GM18511 (cell line): ENCODE data around the gene REXO4.
"Not testable (repeated sequence)": the region's sequence is repeated elsewhere in the genome, so short reads cannot be mapped to it uniquely, and the experiment has no call there.

Source experiments
- ATAC-seq: cut with Tn5 transposase; IDR thresholded peaks from one replicate; pipeline ENCODE4 v1.9.1; 2021; ENCODE audit warnings: mild to moderate bottlenecking, moderate library complexity; ENCODE audit not compliant: unreplicated experiment

REXO4 gene

GRCh38 chr9:133451865-133452264, 34.1 kb upstream of the REXO4 start:
- not testable (repeated sequence) for ATAC-seq

- no peak for ATAC-seq
Observed at GRCh38 chr9:133449760-133450159, 31.9 kb upstream of the REXO4 start.

GRCh38 chr9:133448487-133448972, 30.7 kb upstream of the REXO4 start:
- no peak for ATAC-seq

GRCh38 chr9:133445293-133445969, 27.6 kb upstream of the REXO4 start:
- no peak for ATAC-seq

- no peak for ATAC-seq
Observed at GRCh38 chr9:133443982-133444381, 26.2 kb upstream of the REXO4 start.

- ATAC-seq: no peak
Observed at GRCh38 chr9:133443248-133443647, 25.4 kb upstream of the REXO4 start.

- ATAC-seq: no peak
Observed at GRCh38 chr9:133441571-133441970, 23.8 kb upstream of the REXO4 start.

GRCh38 chr9:133440874-133441273, 23.1 kb upstream of the REXO4 start:
- ATAC-seq: peak; percentile 68

GRCh38 chr9:133439337-133439736, 21.5 kb upstream of the REXO4 start:
- no peak for ATAC-seq

- ATAC-seq: no peak
Observed at GRCh38 chr9:133437753-133438531, 20.1 kb upstream of the REXO4 start.

GRCh38 chr9:133436681-133437080, 18.9 kb upstream of the REXO4 start:
- ATAC-seq: no peak

GRCh38 chr9:133433351-133433843, 15.6 kb upstream of the REXO4 start:
- ATAC-seq: no peak

- ATAC-seq: no peak
Observed at GRCh38 chr9:133430244-133430643, 12.4 kb upstream of the REXO4 start.

GRCh38 chr9:133429641-133430161, 11.9 kb upstream of the REXO4 start:
- no peak for ATAC-seq

GRCh38 chr9:133429214-133429613, 11.4 kb upstream of the REXO4 start:
- no peak for ATAC-seq

- ATAC-seq: no peak
Observed at GRCh38 chr9:133428617-133429101, 10.8 kb upstream of the REXO4 start.

- no peak for ATAC-seq
Observed at GRCh38 chr9:133427658-133428348, 10.0 kb upstream of the REXO4 start.

GRCh38 chr9:133426011-133426410, 8.2 kb upstream of the REXO4 start:
- no peak for ATAC-seq

GRCh38 chr9:133425049-133425632, 7.3 kb upstream of the REXO4 start:
- ATAC-seq: no peak

GRCh38 chr9:133424187-133424586, 6.4 kb upstream of the REXO4 start:
- ATAC-seq: no peak

- no peak for ATAC-seq
Observed at GRCh38 chr9:133423216-133423615, 5.4 kb upstream of the REXO4 start.
